ENCODE data around the gene CRTC1. TPM values are rescaled to one million over a fixed set of nuclear protein-coding genes. Genes with fewer than 3 reads are reported as not detected.

Gene CRTC1
- total RNA-seq, 4 donors from 2014 or later, result 2.8 to 8.8 (median 3.7) TPM

- Histone ChIP-seq H3K36me3 (no peaks in the 10 kb centered on the region), H3K4me3 (no peak overlapping the region), H3K9me3 (no peaks in the 10 kb centered on the region), H3K27me3 (peaks cover 6 to 9% (median 9%) of the 10 kb centered on the region in 3 donors), H3K27ac (no peak overlapping the region), H3K4me1 (peaks cover 0 to 8% of the 10 kb centered on the region in 2 donors)
- ATAC-seq (no peak), DNase-seq (no peak)
- intact Hi-C loops (cut with DNase I; ENCODE audit: low total_unique reads) (no loop called here), in situ Hi-C loops (cut with MboI; ENCODE audit: low sequenced_read_pairs in 4 of 4) (no loop called here)
- TF ChIP-seq POLR2A (IDR thresholded peaks at IDR 0.05) (no peak), CTCF (IDR thresholded peaks at IDR 0.05 in 4 of 5, conservative IDR thresholded peaks at IDR 0.05 in 1 of 5) (no peak)
Measured at GRCh38 chr19:18781047-18781600, 97.6 kb downstream of the CRTC1 start.

GRCh38 chr19:18781885-18782527, 98.5 kb downstream of the CRTC1 start:
- ATAC-seq, result no peak
- in situ Hi-C loops (cut with MboI; ENCODE audit: low sequenced_read_pairs in 4 of 4) (no loop called here), intact Hi-C loops (cut with DNase I; ENCODE audit: low total_unique reads) (no loop called here)
- Histone ChIP-seq H3K27ac (no peak overlapping the region), H3K4me3 (no peak overlapping the region), H3K9me3 (no peaks in the 10 kb centered on the region), H3K4me1 (peaks cover 0 to 8% of the 10 kb centered on the region in 2 donors), H3K36me3 (no peaks in the 10 kb centered on the region), H3K27me3 (peaks cover 15 to 18% (median 18%) of the 10 kb centered on the region in 3 donors)
- no peak for TF ChIP-seq CTCF (IDR thresholded peaks at IDR 0.05 in 4 of 5, conservative IDR thresholded peaks at IDR 0.05 in 1 of 5)
- no peak for TF ChIP-seq POLR2A (IDR thresholded peaks at IDR 0.05)
- DNase-seq, result no peak

- in situ Hi-C loops (cut with MboI; ENCODE audit: low sequenced_read_pairs in 4 of 4), result no loop called here
- ATAC-seq (no peak), DNase-seq (no peak)
- Histone ChIP-seq H3K4me3 (no peak overlapping the region), H3K27ac (no peak overlapping the region), H3K27me3 (peaks cover 21 to 25% (median 25%) of the 10 kb centered on the region in 3 donors), H3K4me1 (peaks cover 6 to 8% of the 10 kb centered on the region in 2 donors), H3K36me3 (no peaks in the 10 kb centered on the region), H3K9me3 (no peaks in the 10 kb centered on the region)
- intact Hi-C loops (cut with DNase I; ENCODE audit: low total_unique reads), result no loop called here
- TF ChIP-seq CTCF (IDR thresholded peaks at IDR 0.05 in 4 of 5, conservative IDR thresholded peaks at IDR 0.05 in 1 of 5), result no peak
- no peak for TF ChIP-seq POLR2A (IDR thresholded peaks at IDR 0.05)
Measured at GRCh38 chr19:18782559-18783225, 99.2 kb downstream of the CRTC1 start.

- no peak for ATAC-seq
- in situ Hi-C loops (cut with MboI; ENCODE audit: low sequenced_read_pairs in 4 of 4) (no loop called here), intact Hi-C loops (cut with DNase I; ENCODE audit: low total_unique reads) (no loop called here)
- DNase-seq, result no peak
- H3K4me3 ChIP-seq, result no peak overlapping the region
- H3K36me3 ChIP-seq, result no peaks in the 10 kb centered on the region
- H3K4me1 ChIP-seq, result peaks cover 10 to 13% of the 10 kb centered on the region in 2 donors
- no peak for TF ChIP-seq POLR2A (IDR thresholded peaks at IDR 0.05)
- peaks cover 36 to 40% (median 39%) of the 10 kb centered on the region in 3 donors for H3K27me3 ChIP-seq
- H3K9me3 ChIP-seq, result no peaks in the 10 kb centered on the region
- H3K27ac ChIP-seq, result no peak overlapping the region
Measured at GRCh38 chr19:18783958-18784785, 100.7 kb downstream of the CRTC1 start.
